IMR-90 (cell line): ENCODE results near the gene CHGA. TPM values are rescaled to one million over a fixed set of nuclear protein-coding genes. Genes with fewer than 3 reads are reported as not detected.

Experiments used
- ATAC-seq: fragments of 200-7000 bp; cut with Tn5 transposase; 2 replicates; pipeline ENCODE4 v1.9.1; 2020; ENCODE audit warnings: low read depth, mild to moderate bottlenecking, moderate library complexity
- BruUV-seq: library from RNA; stranded (reverse); fragments of 400-500 nt; replicated peaks from 2 replicates; lab custom pipeline; 2021; lab: Mats Ljungman, UMichigan
- CTCF ChIA-PET: fragments of 300-600 bp; formaldehyde crosslinking; extraction: SDS; loops from one replicate; lab custom pipeline; 2021; ENCODE audit warnings: antibody characterized with exemption; lab: Yijun Ruan, JAX
- POLR2A ChIA-PET: fragments of 300-600 bp; sonication (Branson Sonifier 250); formaldehyde crosslinking; loops from one replicate; lab custom pipeline; 2022; ENCODE audit warnings: antibody characterized with exemption; ENCODE audit not compliant: unreplicated experiment; lab: Charles Lee
- DNase-seq: peaks from one replicate; pipeline ENCODE4 v3.0.0; 2013
- H2AFZ ChIP-seq: replicated peaks from 2 replicates; pipeline ENCODE3; 2013; ENCODE audit warnings: low read length, mild to moderate bottlenecking; ENCODE audit not compliant: poor library complexity
- H2AK5ac ChIP-seq: 2 replicates; pipeline ENCODE4 v1.6.1; 2013; ENCODE audit warnings: low read depth, low read length, inconsistent platforms
- H2AK9ac ChIP-seq: replicated peaks from 2 replicates; pipeline ENCODE3; 2013; ENCODE audit warnings: mild to moderate bottlenecking, low read depth, low read length, moderate library complexity; ENCODE audit not compliant: poor library complexity
- H2BK120ac ChIP-seq: 2 replicates; pipeline ENCODE4 v1.6.1; 2013; ENCODE audit warnings: low read depth, low read length, inconsistent platforms
- H2BK15ac ChIP-seq: 3 replicates; pipeline ENCODE4 v1.6.1; 2013; ENCODE audit warnings: low read depth, low read length, inconsistent platforms
- H2BK20ac ChIP-seq: 2 replicates; pipeline ENCODE4 v1.6.1; 2013; ENCODE audit warnings: low read depth, mild to moderate bottlenecking, inconsistent platforms, low read length, moderate library complexity
- H2BK5ac ChIP-seq: 2 replicates; pipeline ENCODE4 v1.6.1; 2013; ENCODE audit warnings: mild to moderate bottlenecking, low read depth, low read length, inconsistent platforms; ENCODE audit not compliant: poor library complexity, severe bottlenecking
- H3K14ac ChIP-seq: replicated peaks from 2 replicates; pipeline ENCODE4 v1.6.1; 2013; ENCODE audit warnings: low read depth, low read length, inconsistent platforms
- H3K18ac ChIP-seq: 2 replicates; pipeline ENCODE4 v1.6.1; 2013; ENCODE audit warnings: low read depth, low read length, control low read depth
- H3K23ac ChIP-seq: 2 replicates; pipeline ENCODE4 v1.6.1; 2013; ENCODE audit warnings: low read depth, low read length, inconsistent platforms
- H3K27ac ChIP-seq: 2 replicates; pipeline ENCODE4 v1.5.1; 2013; ENCODE audit warnings: mild to moderate bottlenecking, control low read depth, low read length; ENCODE audit not compliant: insufficient read depth
- H3K27me3 ChIP-seq: 2 replicates; pipeline ENCODE4 v1.6.1; 2013; ENCODE audit warnings: low read length; ENCODE audit not compliant: control insufficient read depth, insufficient read depth
- H3K36me3 ChIP-seq: 2 replicates; pipeline ENCODE4 v1.6.1; 2013; ENCODE audit warnings: low read length, mixed read lengths; ENCODE audit not compliant: control insufficient read depth, insufficient read depth
- H3K4ac ChIP-seq: 2 replicates; pipeline ENCODE4 v1.6.1; 2013; ENCODE audit warnings: low read depth, low read length, inconsistent platforms
- H3K4me1 ChIP-seq: 2 replicates; pipeline ENCODE4 v1.6.1; 2013; ENCODE audit warnings: low read length, mixed read lengths; ENCODE audit not compliant: control insufficient read depth, insufficient read depth
- H3K4me2 ChIP-seq: 2 replicates; pipeline ENCODE4 v1.6.1; 2013; ENCODE audit warnings: low read depth, mild to moderate bottlenecking, control low read depth, low read length, moderate library complexity
- H3K4me3 ChIP-seq: 2 replicates; pipeline ENCODE4 v1.5.1; 2013; ENCODE audit warnings: low read depth, mild to moderate bottlenecking, control low read depth, low read length, moderate library complexity; ENCODE audit not compliant: insufficient read depth
- H3K56ac ChIP-seq: 2 replicates; pipeline ENCODE4 v1.6.1; 2013; ENCODE audit warnings: low read length, inconsistent platforms; ENCODE audit not compliant: insufficient read depth; ENCODE audit errors: extremely low read depth
- H3K79me1 ChIP-seq, 2 experiments: 2 replicates each; pipeline ENCODE4 v1.6.1; 2013; ENCODE audit warnings: low read length in 2 of 2, inconsistent platforms in 1 of 2, low read depth in 1 of 2
- H3K9ac ChIP-seq: 2 replicates; pipeline ENCODE4 v1.6.1; 2013; ENCODE audit warnings: low read depth, low read length, control low read depth
- H3K9me1 ChIP-seq: 2 replicates; pipeline ENCODE4 v1.6.1; 2013; ENCODE audit warnings: low read length, inconsistent platforms; ENCODE audit not compliant: insufficient read depth
- H3K9me3 ChIP-seq: 2 replicates; pipeline ENCODE4 v1.6.1; 2013; ENCODE audit warnings: low read length; ENCODE audit not compliant: control insufficient read depth, insufficient read depth
- H4K20me1 ChIP-seq: 2 replicates; pipeline ENCODE4 v1.6.1; 2013; ENCODE audit warnings: low read length, inconsistent platforms; ENCODE audit not compliant: insufficient read depth
- H4K5ac ChIP-seq: 2 replicates; pipeline ENCODE4 v1.6.1; 2013; ENCODE audit warnings: mild to moderate bottlenecking, low read depth, low read length, control low read depth
- H4K8ac ChIP-seq, 2 experiments: 2 replicates each; pipeline ENCODE4 v1.6.1; 2013; ENCODE audit warnings: low read depth in 2 of 2, low read length in 2 of 2, control low read depth in 1 of 2, inconsistent platforms in 1 of 2
- H4K91ac ChIP-seq: 2 replicates; pipeline ENCODE4 v1.6.1; 2013; ENCODE audit warnings: low read depth, low read length, inconsistent platforms; ENCODE audit not compliant: insufficient read depth
- BHLHE40 ChIP-seq: fragments of 150-350 bp; IDR thresholded peaks from 2 replicates; pipeline ENCODE4 v1.6.1; 2016; ENCODE audit warnings: mild to moderate bottlenecking, low read depth, low read length
- CHD1 ChIP-seq: IDR thresholded peaks from 2 replicates; pipeline ENCODE4 v1.6.1; 2012; ENCODE audit warnings: low read depth, low read length, improper control_type of control experiment
- FOS ChIP-seq: fragments of 150-350 bp; IDR thresholded peaks from 2 replicates; pipeline ENCODE4 v1.6.1; 2016; ENCODE audit warnings: low read depth, low read length
- MAFK ChIP-seq: IDR thresholded peaks from 2 replicates; pipeline ENCODE4 v1.6.1; 2012; ENCODE audit warnings: low read depth, low read length, improper control_type of control experiment
- MAZ ChIP-seq: IDR thresholded peaks from 2 replicates; pipeline ENCODE4 v1.6.1; 2012; ENCODE audit warnings: low read depth, mild to moderate bottlenecking, low read length, improper control_type of control experiment, moderate library complexity, borderline replicate concordance
- MXI1 ChIP-seq: IDR thresholded peaks from 2 replicates; pipeline ENCODE4 v1.6.1; 2012; ENCODE audit warnings: low read depth, mild to moderate bottlenecking, low read length, moderate library complexity, borderline replicate concordance
- NFE2L2 ChIP-seq: fragments of 150-350 bp; IDR thresholded peaks from 2 replicates; pipeline ENCODE4 v1.6.1; 2016; ENCODE audit warnings: low read depth, mild to moderate bottlenecking, low read length
- POLR2A ChIP-seq: IDR thresholded peaks from 2 replicates; pipeline ENCODE4 v1.6.1; 2012; ENCODE audit warnings: mild to moderate bottlenecking, low read depth, low read length
- RAD21 ChIP-seq: IDR thresholded peaks from 2 replicates; pipeline ENCODE4 v1.6.1; 2012; ENCODE audit warnings: low read length, improper control_type of control experiment
- RCOR1 ChIP-seq: IDR thresholded peaks from 2 replicates; pipeline ENCODE4 v1.6.1; 2012; ENCODE audit warnings: mild to moderate bottlenecking, low read length, improper control_type of control experiment; ENCODE audit not compliant: insufficient replicate concordance
- RFX5 ChIP-seq: IDR thresholded peaks from 2 replicates; pipeline ENCODE4 v1.8.0; 2012; ENCODE audit warnings: low read depth, mild to moderate bottlenecking, low read length, moderate library complexity
- SMC3 ChIP-seq: fragments of 150-350 bp; IDR thresholded peaks from 2 replicates; pipeline ENCODE4 v1.6.1; 2016; ENCODE audit warnings: low read depth, mild to moderate bottlenecking, antibody characterized with exemption, low read length, moderate library complexity
- WGBS, 2 experiments: methylation state at CpG; one replicate each; pipeline versions ENCODE4 v1.1.5 to v1.1.7; 2013; ENCODE audit warnings: missing lambda C conversion rate in 2 of 2; ENCODE audit not compliant: insufficient read length in 1 of 2; ENCODE audit errors: extremely low coverage in 2 of 2; 5-methylcytosine and 5-hydroxymethylcytosine counted together
- dilution Hi-C: fragments of 300-500 bp; cut with HindIII; formaldehyde crosslinking; loops from one replicate; pipeline ENCODE4 v1.14.3; 2018; ENCODE audit warnings: low sequenced_read_pairs; ENCODE audit not compliant: unreplicated experiment
- in situ Hi-C: fragments of 300-500 bp; cut with MboI; formaldehyde crosslinking; loops from 3 replicates; pipeline ENCODE4 v1.14.3; 2019; ENCODE audit warnings: low sequenced_read_pairs, inconsistent platforms, mixed read lengths
- intact Hi-C: fragments of 100-400 bp; cut with micrococcal nuclease; formaldehyde crosslinking; loops from 2 replicates; pipeline ENCODE4 v1.10.0; 2022
- polyA plus RNA-seq, 3 experiments: library from polyadenylated mRNA; depleted of rRNA; stranded (reverse); fragments of >200 nt; gene quantifications; 2 replicates each; pipeline ENCODE4 v1.2.3, GENCODE V29; 2012; ENCODE audit warnings: low replicate concordance in 1 of 3
- total RNA-seq: library from RNA; depleted of rRNA; stranded (reverse); fragments of >200 nt; gene quantifications from 2 replicates; pipeline ENCODE4 v1.2.3, GENCODE V29; 2012
- TF ChIP-seq, protein P1 (sequence below): fragments of 150-350 bp; IDR thresholded peaks from 2 replicates; pipeline ENCODE4 v1.6.1; 2016; ENCODE audit warnings: low read depth, mild to moderate bottlenecking, low read length, moderate library complexity, borderline replicate concordance

CHGA gene
- total and polyA plus RNA-seq, 2 of the 4 experiments (the other 2 are of a cell fraction), result not detected

DNA sequence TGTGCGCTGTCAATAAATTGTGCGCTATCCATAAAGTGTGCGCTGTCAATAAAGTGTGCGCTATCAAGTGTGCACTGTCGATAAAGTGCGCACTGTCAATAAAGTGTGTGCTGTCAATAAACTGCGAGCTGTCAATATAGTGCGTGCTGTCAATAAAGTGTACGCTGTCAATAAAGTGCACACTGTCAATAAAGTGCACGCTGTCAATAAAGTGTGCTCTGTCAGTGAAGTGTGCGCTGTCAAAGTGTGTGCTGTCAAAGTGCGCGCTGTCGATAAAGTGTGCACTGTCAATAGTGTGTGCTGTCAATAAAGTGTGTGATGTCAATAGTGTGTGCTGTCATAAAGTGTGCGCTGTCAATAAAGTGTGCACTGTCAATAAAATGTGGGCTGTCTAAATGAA, 2.9 kb upstream of the CHGA start:
- Histone ChIP-seq H4K5ac (no peak overlapping the region), H2BK15ac (no peak overlapping the region), H2BK20ac (no peak overlapping the region), H3K9ac (no peak overlapping the region), H3K4me3 (no peak overlapping the region), H2AFZ (no peak overlapping the region), H4K20me1 (no peaks in the 10 kb centered on the region), H2AK9ac (peak overlapping the region; percentile 16), H3K36me3 (no peaks in the 10 kb centered on the region), H3K4me1 (no peaks in the 10 kb centered on the region), H3K27ac (no peak overlapping the region), H3K4me2 (no peak overlapping the region), H3K9me1 (no peaks in the 10 kb centered on the region), H3K9me3 (no peaks in the 10 kb centered on the region), H2AK5ac (no peak overlapping the region), H3K23ac (no peak overlapping the region), H3K27me3 (peaks cover 15% of the 10 kb centered on the region; the same call in 1 of the 2 replicates), H3K14ac (no peak overlapping the region), H3K79me1 (no peaks in the 10 kb centered on the region), H3K4ac (no peak overlapping the region), H2BK120ac (no peak overlapping the region), H2BK5ac (no peak overlapping the region), H4K8ac (no peak overlapping the region), H4K91ac (no peak overlapping the region), H3K56ac (no peak overlapping the region), H3K18ac (no peak overlapping the region)
- no peak for TF ChIP-seq MXI1
- TF ChIP-seq MAZ, result no peak
- no peak for TF ChIP-seq FOS
- TF ChIP-seq CHD1, result no peak
- no peak for TF ChIP-seq POLR2A
- TF ChIP-seq SMC3, result no peak
- TF ChIP-seq BHLHE40, result no peak
- no peak for TF ChIP-seq RAD21
- TF ChIP-seq RFX5, result no peak
- TF ChIP-seq NFE2L2, result no peak
- TF ChIP-seq MAFK, result no peak
- TF ChIP-seq, protein P1, sequence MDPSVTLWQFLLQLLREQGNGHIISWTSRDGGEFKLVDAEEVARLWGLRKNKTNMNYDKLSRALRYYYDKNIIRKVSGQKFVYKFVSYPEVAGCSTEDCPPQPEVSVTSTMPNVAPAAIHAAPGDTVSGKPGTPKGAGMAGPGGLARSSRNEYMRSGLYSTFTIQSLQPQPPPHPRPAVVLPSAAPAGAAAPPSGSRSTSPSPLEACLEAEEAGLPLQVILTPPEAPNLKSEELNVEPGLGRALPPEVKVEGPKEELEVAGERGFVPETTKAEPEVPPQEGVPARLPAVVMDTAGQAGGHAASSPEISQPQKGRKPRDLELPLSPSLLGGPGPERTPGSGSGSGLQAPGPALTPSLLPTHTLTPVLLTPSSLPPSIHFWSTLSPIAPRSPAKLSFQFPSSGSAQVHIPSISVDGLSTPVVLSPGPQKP, result no peak
- no peak for TF ChIP-seq RCOR1
- intact Hi-C loops (no loop called here), in situ Hi-C loops (no loop called here), dilution Hi-C loops (no loop called here)
- no TSS peak for BruUV-seq
- ChIA-PET POLR2A (no interaction called here), CTCF (interaction anchor here (0.5 kb wide), 1 partner anchor 1528 kb away, joined by 3 read pairs; no protein-coding TSS in a partner anchor)
- ATAC-seq (no peak), DNase-seq (no peak)
- 93% methylated on average over 14 of the region's 15 CpGs; no CpG with 5 or more reads in 1 of the 2 experiments for WGBS, 2 experiments
